ENCODE data around the gene RNF151.

Gene RNF151

DNA sequence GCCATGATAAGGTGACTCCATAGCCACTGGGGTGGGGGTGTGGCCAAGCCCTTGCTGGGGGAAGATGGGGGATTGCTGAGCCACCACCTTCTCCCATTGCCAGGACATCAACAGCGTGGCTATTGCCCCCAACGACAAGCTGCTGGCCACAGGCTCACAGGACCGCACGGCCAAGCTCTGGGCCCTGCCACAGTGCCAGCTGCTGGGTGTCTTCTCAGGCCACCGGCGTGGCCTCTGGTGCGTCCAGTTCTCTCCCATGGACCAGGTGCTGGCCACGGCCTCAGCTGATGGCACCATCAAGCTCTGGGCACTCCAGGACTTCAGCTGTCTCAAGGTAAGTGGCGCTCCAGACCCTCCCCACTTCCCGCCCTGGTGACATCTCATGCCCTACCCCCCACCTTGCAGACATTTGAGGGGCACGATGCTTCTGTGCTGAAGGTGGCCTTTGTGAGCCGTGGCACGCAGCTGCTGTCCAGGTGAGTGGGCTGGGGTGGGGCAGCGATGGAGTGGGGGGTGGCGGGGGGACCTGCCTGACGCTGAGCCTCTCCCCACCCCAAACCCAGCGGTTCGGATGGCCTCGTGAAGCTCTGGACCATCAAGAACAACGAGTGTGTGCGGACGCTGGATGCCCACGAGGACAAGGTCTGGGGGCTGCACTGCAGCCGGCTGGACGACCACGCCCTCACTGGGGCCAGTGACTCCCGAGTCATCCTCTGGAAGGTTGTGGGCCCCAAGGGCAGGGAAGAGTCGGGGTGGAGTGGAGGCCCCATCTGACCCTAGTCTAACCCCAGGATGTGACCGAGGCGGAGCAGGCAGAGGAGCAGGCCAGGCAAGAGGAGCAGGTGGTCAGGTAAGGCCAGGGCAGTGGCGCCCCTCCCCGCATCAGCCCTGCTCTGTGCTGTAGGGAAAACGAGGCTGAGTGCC, 10.6 kb downstream of the RNF151 start:
- DNase-seq (ENCODE audit: low read depth in 2 of 3, low spot score in 1 of 3): no peak

DNA sequence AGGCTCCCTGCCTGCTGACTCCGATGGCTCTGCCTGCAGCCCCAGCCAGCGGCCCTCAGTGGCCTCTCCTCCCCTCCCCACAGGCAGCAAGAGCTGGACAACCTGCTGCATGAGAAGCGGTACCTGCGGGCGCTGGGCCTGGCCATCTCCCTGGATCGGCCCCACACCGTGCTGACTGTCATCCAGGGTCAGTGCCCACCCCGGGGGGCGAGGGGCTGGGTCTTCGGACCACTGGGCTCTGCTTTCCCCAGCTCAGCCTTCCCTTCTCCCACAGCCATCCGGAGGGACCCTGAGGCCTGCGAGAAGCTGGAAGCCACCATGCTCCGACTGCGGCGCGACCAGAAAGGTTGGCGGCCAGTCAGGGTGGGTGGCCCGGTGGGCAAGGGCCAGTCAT, 11.2 kb downstream of the RNF151 start:
- DNase-seq (ENCODE audit: low read depth in 2 of 3, low spot score in 1 of 3): no peak

DNA sequence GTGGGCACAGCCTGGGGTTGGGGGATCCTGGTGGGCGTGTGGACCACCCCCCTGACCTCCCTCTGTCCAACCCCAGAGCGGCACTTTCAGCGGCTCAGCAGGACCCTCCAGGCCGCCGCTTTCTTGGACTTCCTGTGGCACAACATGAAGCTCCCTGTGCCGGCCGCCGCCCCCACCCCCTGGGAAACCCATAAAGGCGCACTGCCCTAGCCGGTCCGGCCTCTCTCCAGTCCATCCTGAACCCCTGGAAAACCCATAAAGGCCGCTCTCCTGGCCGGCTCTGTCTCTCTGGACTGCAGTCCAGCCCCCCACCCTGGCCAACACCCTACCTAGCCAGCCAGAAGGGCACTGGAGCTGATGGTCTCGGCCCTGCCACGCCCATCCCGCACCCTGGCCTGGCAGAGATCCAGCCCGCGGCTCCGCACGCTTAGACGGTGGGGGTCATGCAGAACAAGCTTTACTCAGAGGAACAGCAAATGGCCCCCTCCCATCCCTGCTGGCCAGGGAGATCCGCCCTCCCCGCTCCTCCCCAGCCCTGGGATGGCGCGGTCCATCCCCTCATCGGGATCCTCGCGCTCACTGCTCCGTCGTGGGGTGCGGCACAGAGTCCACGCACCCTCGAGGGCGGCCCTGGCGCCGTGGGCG, 11.9 kb downstream of the RNF151 start:
- no peak for DNase-seq (ENCODE audit: low read depth in 2 of 3, low spot score in 1 of 3)

DNA sequence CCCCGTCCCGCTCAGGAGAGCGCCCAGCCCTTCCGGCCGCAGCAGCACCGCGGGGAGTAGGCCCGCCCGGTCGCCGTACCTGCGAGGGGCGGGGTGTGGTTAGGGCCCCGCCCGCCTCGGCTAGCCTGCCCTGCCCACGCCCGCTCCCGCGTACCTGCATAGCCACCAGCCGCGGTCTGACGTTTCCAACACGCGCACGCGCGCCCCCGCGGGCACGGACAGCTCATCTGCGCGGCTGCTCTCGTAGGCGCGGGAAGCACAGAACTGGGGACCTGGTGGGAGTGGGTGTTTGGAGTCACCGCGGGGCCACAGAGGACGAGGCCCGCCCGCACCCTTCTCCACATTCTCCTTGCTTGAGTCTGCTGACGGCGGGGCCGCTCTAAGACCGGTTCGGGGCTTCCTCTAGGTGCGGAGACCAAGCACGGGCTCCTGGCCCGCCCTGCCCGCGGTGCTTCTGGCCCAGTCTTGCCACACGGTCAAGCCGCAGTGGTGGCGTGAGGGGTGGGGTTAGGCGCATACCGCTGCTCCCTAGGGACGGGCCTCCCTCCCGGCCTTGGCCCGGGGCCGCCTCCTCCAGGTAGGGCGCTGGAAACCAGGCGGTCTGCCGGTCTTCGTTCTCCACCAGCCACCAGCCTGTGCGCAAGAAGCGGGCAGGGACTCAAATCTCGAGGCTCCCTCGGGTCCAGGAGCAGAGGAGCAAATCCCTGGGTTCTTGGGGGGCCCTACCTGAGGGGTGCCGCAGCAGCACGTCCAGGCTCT, 12.8 kb downstream of the RNF151 start:
- DNase-seq (ENCODE audit: low read depth in 2 of 3, low spot score in 1 of 3): no peak

DNA sequence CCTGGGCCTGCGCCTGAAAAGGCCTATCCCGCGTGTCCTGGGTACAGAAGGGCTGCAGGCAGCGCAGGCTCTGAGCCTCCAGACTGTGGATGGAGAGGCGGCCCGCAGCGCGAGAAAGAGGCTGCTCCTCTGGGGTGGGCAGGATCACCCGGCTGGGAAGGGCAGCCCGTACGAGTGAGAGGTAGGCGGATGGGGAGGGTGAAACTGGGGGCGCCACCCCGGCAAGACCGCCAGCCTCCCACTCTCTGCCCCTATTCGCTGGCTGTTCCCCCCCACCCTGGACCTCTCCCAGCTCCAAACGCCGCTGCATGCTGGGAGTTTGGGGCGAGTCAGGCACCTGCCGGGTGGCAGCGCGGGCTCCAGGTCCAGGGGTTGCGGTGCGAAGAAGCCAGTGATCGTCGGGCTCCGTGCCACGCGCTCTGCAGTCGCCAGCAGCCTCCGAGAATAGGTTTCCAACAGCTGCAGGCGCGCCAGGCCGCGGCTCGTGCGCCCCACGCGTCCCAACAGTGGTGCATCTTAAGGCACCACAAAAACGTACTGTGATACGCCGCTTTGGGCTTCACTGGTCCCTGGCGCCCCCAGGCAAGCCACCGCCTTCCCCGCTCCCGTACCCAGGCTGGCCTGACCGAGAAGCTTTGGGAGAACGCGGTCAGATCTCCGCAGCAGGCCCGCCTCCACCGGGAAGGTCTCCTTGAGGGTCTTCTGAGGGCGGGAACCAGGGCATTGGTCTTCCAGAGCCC, 13.5 kb downstream of the RNF151 start:
- no peak for DNase-seq (ENCODE audit: low read depth in 2 of 3, low spot score in 1 of 3)

DNA sequence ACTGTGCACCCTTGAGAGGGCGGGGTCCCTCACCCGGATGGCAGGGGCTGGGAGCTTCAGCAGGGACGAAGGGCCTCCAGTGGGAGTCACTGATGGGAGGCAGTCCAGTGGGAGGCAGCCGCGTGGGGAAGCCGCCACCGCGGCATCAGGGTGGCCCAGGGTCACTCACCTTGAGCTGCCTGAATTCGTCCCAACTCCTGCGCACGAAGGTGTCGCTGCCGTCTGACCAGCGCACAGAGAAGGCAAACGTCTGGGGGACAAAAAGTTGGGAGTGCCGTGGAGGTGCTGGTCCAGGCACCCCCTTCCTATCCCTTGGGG, 14.1 kb downstream of the RNF151 start:
- no peak for DNase-seq (ENCODE audit: low read depth in 2 of 3, low spot score in 1 of 3)

DNA sequence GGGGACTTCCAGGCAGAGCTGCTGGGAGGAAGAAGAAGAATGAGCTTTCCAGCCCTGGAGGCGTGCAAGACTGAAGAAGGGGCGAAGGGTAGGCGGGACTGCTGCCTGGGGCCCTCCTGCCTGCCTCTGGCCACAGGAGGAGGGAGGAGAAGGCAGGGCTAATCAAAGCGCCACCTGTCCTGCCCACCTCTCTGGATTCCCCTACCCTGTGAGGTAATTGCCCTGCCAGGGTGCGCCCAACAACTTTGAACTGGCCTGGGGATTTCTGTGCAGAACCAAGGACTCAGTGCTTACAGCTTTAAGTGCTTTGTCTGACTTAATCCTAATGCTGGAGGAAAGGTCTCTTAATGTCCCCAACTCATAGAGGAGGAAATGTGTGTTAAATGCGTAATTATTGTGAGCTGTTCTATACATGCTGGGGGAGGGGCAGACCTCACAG, 14.8 kb downstream of the RNF151 start, which contains the start of gene NOXO1:
TSS of gene NOXO1 (minus strand) at position 72 of the 439 bp plus-strand sequence. CDS start 290 bp downstream, outside the sequence.
- no peak for DNase-seq (ENCODE audit: low read depth in 2 of 3, low spot score in 1 of 3)

DNA sequence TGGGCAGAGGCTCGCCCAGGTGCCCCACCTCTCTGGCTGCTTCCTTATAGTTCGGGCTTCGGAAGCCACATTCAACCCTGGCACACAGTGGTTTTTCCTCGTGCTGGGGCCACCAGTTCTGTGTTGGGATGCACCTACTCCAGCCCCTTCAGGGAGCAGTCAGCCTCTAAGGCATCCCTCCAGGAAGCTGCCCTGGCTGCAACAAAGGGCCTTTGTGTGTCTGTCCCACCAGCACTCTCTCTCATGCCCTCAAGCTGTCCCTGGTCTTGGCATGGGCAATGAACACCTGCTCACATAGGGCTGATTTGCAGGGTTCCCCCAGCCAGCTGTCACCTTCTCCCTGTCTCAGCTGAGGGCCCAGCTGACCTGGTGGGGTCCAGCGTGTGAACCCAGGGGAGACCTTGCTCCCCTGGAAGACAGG, 15.4 kb downstream of the RNF151 start:
- DNase-seq (ENCODE audit: low read depth in 2 of 3, low spot score in 1 of 3): no peak

DNA sequence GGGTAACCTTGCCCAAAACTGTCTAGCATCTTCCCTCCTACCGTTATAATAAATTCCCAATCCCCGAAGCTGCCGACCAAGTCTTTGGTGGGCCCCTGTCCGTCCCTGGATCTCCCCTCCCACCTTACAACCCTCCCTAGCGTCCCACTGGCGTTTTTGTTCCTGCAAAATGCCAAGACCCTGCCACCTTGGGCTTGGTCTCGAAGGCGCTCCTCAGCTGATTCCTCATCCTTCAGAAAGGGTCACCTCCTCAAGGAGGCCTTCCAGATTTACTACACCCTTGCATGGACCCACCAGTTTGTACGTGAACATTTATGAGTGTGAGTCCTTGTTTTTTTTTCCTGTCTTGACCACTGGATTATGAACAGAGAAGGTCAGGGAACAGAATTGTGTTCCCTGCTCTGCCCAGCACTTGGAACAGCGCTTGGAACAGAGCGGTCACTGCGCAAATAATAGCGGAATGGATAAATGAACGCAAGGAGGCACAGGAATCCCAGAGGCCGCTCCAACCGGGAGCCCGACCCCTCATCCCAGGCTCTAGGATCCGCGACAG, 16.4 kb downstream of the RNF151 start:
- DNase-seq (ENCODE audit: low read depth in 2 of 3, low spot score in 1 of 3): no peak

DNA sequence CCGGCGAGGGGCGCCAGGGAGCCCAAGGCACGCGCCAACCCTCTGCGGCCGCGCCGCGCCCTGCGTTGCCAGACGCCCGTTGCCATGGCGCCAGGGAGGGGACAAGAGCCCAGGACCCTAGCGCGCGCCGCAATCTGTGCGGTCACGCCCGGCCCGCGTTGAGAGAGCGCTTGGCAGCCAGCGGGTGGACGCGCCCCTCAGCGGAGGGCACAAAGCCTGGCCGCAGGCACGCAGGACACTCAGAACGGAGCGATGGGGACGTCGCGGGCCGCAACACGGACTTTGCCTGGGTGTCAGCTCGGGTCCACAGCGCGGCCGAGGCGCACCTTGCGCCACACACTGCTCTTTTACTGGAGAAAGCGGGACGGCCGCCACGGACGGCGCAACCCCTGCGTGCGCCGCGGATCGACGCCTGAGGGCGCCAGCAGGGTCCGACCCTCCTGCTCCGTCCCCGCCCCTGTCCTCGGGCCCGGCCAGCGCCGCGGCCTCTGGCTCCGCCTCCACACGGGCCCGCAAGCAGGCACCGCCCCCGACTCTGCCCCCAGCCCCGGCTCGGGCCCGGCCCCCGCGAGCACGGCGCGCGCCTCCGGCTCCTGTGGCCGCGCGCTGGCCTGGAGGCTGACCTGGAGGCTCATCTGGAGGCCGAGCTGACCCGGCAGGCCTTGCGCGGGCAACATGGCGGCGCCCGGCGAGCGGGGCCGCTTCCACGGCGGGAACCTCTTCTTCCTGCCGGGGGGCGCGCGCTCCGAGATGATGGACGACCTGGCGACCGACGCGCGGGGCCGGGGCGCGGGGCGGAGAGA, 17.1 kb downstream of the RNF151 start, which contains the start of gene GFER:
TSS of gene GFER (plus strand) at position 650 of the 803 bp plus-strand sequence. CDS start at position 676, 26 bp downstream.
- DNase-seq (ENCODE audit: low read depth in 2 of 3, low spot score in 1 of 3): peak; percentile 54 to 76 (median 55)

DNA sequence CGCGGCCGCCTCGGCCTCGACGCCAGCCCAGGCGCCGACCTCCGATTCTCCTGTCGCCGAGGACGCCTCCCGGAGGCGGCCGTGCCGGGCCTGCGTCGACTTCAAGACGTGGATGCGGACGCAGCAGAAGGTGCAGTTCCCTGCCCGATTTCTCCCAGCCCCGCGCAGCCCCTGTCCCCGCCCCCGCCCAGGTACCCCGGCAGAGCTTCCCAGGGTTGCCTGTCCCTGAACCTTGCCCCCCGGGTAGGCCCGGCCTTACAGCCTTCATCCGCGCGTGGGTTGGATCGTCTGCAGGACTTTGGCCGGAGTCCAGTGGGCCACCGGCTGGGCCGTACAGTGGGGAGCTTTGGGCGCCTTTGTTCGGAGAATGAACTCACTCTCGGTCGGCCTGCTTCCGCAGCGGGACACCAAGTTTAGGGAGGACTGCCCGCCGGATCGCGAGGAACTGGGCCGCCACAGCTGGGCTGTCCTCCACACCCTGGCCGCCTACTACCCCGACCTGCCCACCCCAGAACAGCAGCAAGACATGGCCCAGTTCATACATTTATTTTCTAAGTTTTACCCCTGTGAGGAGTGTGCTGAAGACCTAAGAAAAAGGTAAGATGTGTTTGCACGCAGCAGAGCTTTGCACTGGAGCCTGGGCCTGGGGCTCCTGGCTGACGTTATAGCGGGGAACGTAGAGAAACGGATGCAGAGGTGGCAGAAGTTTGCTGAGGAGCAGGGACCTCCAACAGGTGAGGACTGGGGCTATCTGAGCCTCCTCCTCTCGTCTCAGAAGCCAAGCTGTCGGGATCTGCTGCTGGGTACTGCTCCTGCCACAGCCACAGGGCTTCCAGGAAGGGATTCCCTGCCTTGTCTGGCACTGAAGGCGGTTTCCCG, 17.9 kb downstream of the RNF151 start:
- no peak for DNase-seq (ENCODE audit: low read depth in 2 of 3, low spot score in 1 of 3)

DNA sequence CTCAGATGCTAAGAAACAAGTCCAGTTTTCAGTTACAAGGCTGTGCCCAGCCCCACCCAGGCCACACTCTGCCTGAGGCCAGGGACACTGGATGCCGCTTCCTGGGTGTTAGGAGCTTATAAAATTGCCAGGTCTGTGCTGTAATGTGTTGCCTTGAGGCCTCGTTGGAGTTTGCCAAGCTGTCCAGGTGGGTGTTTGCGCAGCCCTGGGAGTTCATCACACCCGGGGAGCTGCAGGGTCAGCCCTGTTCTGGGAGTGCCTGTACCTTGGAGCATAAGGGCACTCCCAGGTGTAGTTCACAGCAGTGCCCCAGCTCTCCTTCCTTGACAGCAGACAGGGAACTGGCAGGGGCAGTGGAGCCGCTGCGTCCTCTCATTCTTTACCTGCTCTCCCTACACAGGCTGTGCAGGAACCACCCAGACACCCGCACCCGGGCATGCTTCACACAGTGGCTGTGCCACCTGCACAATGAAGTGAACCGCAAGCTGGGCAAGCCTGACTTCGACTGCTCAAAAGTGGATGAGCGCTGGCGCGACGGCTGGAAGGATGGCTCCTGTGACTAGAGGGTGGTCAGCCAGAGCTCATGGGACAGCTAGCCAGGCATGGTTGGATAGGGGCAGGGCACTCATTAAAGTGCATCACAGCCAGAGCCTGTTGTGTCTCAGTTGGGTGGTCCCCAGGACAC, 19.0 kb downstream of the RNF151 start:
- no peak for DNase-seq (ENCODE audit: low read depth in 2 of 3, low spot score in 1 of 3)

DNA sequence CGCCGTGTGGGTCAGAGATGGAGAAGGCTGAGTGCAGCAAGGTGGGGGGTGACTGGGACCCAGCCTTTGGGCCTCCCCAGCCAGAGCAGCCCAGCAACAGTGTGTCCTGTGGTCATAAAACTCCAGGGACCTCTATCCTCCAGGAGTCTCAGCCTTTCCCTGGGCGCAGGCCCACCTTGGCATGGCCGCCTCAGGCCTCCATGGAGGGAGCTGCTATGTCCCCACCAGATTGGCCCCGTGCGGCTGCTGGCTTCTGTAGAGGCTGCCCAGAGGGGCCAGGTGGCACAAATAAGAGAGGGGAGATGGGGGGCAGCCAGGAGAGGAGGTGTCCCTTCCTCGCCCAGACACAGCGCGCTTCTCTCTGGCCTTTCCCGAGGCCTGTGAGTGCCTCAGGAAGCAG, 20.5 kb downstream of the RNF151 start:
- no peak for DNase-seq (ENCODE audit: low read depth in 2 of 3, low spot score in 1 of 3)

DNA sequence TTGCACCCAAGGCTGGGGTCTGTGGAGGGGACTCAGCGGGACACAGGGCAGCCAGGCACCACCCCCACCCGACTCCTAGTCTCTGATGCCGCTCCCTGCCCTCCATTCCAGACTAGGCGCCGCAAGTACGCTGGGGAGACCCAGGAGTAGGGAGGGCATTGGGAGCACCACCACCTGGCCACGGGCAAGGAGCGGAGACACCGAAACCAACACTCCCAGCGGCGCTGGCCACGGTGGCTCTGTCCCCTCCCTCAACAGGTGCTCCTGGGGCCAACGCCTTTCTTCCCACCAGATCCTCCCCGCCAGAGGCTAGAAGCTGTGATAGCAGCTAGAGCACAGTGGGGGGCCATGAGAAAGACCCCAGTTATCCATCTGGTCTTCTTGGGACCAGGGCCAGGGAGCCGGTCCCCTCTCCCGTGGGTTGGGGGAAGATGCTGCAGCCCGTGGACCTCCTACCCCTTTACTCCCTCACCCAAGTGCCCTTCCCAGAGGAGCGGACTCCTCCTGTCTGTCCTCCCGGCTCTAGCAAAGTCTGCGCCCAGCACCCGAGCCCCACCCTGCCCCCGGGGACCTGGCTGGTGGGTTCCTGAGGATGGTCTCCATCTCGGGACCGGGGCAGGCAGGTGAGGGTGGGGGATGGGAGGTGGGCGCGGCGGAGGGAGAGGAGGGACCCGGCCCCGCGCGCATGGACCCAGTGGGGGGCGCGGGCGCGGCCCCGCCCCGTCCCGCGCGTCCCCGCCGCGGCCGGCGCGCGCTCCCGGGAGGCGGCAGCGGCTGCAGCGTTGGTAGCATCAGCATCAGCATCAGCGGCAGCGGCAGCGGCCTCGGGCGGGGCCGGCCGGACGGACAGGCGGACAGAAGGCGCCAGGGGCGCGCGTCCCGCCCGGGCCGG, 22.8 kb downstream of the RNF151 start, which contains the start of gene SYNGR3:
TSS of gene SYNGR3 (plus strand) at position 762 of the 892 bp plus-strand sequence. CDS start 133 bp downstream, outside the sequence.
- no peak for DNase-seq (ENCODE audit: low read depth in 2 of 3, low spot score in 1 of 3)

DNA sequence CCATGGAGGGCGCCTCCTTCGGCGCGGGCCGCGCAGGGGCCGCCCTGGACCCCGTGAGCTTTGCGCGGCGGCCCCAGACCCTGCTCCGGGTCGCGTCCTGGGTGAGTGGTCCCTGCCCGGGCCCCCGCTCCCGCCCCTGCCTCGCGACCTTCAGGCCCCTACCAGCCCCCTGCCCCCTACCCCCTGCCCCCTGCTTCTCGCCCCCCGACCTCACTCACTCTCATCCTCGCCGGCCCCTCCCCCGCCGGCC, 23.4 kb downstream of the RNF151 start:
- DNase-seq (ENCODE audit: low read depth in 2 of 3, low spot score in 1 of 3): no peak

DNA sequence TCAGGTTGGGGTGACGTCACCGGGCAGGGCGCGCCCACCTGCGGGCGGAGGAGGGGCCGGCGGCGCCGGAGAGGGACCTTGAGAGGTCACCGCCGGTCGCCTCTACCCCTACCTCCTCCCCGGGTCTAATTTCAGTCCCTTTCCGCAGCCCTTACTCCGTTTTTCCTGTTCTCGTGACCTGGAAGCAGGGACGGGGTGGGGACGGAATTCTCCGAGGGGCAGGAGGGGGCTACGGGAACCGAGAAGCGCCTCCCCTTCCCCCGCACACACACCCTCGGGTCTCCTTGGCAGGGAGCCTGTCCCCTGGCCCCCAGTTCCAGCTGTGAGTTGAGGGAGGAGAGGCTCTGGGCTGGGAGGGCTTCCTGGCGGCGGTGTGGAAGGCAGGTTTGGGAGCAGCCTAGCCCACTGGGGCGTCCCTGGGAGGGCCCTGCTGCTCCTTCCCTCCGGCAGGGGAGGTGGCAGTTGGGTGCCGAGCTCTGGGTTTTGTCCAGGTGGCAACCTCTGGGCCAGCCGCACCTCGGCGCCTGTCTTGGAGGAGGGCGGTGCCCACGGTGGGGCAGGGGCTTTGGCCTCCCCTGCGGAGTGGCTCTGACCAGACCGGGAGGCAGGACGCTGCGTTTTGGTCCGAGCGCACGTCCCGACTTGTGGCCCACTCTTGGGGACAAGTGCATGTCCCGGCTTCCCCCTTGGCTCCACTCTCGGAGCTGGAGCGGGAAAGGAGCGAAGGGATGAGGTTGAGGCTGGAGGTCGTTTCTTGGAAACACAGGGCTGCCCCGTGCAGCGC, 23.9 kb downstream of the RNF151 start:
- DNase-seq (ENCODE audit: low read depth in 2 of 3, low spot score in 1 of 3): no peak

DNA sequence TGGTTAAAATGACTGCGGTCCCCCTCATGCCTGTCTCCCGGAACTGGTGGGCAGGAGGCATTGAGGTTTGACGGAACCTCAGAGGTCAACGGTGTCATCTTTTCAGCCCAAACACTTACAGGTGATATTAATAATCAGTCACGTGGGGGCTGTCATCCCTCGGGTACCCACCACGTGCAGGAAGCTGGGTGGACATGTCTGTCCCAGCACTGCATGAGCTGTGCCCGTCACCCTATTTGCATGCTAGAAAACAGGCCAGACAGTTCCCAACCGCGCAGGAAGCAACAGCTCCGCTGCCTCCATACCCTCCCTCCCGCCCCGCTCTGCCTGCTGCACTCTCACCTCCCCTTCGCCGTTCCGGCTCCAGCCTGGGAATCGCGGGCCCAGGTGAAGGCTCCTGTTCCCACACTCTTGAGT, 24.5 kb downstream of the RNF151 start:
- no peak for DNase-seq (ENCODE audit: low read depth in 2 of 3, low spot score in 1 of 3)

Data from stimulated activated CD4-positive, alpha-beta T cell treated with anti-CD3 and anti-CD28 coated beads, Interleukin-12 subunit alpha, Interleukin-12 subunit beta, amount 100 ng/mL, for 48 hours (primary cell).